ENCODE results near the gene EPHA3.

- TF ChIP-seq EZH2 (IDR thresholded peaks at IDR 0.05; ENCODE audit: borderline replicate concordance, insufficient read depth, low read depth, low read length, poor library complexity, severe bottlenecking): no peak
- TF ChIP-seq CTCF (IDR thresholded peaks at IDR 0.05): no peak
These were observed 303.8 kb downstream of the EPHA3 start for GRCh38 chr3:89411201-89411600.

Measured in B cell (primary cell).